Mesendoderm (in vitro differentiated cells): ENCODE results near the gene MARS2.

Source experiments
- DNase-seq: peaks from one replicate; pipeline ENCODE4 v3.0.0; 2013
- H2AK5ac ChIP-seq: 2 replicates; pipeline ENCODE4 v1.6.1; 2013; ENCODE audit warnings: low read length, inconsistent platforms
- H2BK120ac ChIP-seq: 2 replicates; pipeline ENCODE4 v1.6.1; 2013; ENCODE audit warnings: low read depth, mild to moderate bottlenecking, low read length, moderate library complexity, mixed read lengths
- H2BK15ac ChIP-seq: replicated peaks from 2 replicates; pipeline ENCODE4 v1.6.1; 2013; ENCODE audit warnings: low read depth, mild to moderate bottlenecking, moderate library complexity
- H2BK5ac ChIP-seq: 2 replicates; pipeline ENCODE4 v1.6.1; 2013; ENCODE audit warnings: low read length, inconsistent platforms
- H3K18ac ChIP-seq: 2 replicates; pipeline ENCODE4 v1.6.1; 2013; ENCODE audit warnings: mild to moderate bottlenecking, low read length, mixed read lengths
- H3K23ac ChIP-seq: one replicate; pipeline ENCODE4 v1.6.1; 2013; ENCODE audit warnings: low read length
- H3K27ac ChIP-seq: 2 replicates; pipeline ENCODE4 v1.5.1; 2013; ENCODE audit warnings: low read depth, mild to moderate bottlenecking, inconsistent platforms, low read length, moderate library complexity
- H3K27me3 ChIP-seq: 2 replicates; pipeline ENCODE4 v1.6.1; 2013; ENCODE audit warnings: low read length, control low read depth, mild to moderate bottlenecking, inconsistent platforms; ENCODE audit not compliant: insufficient read depth, poor library complexity
- H3K36me3 ChIP-seq: 2 replicates; pipeline ENCODE4 v1.6.1; 2013; ENCODE audit warnings: low read length, inconsistent platforms; ENCODE audit not compliant: control insufficient read depth, insufficient read depth
- H3K4ac ChIP-seq: one replicate; pipeline ENCODE4 v1.6.1; 2013; ENCODE audit warnings: low read depth, mild to moderate bottlenecking, low read length, moderate library complexity
- H3K4me1 ChIP-seq: 2 replicates; pipeline ENCODE4 v1.6.1; 2013; ENCODE audit warnings: low read depth, low read length, inconsistent platforms; ENCODE audit not compliant: control insufficient read depth
- H3K4me2 ChIP-seq: 2 replicates; pipeline ENCODE4 v1.6.1; 2013; ENCODE audit warnings: low read length
- H3K4me3 ChIP-seq: 2 replicates; pipeline ENCODE4 v1.5.1; 2013; ENCODE audit warnings: mild to moderate bottlenecking, low read length
- H3K56ac ChIP-seq: one replicate; pipeline ENCODE4 v1.6.1; 2013; ENCODE audit warnings: low read length
- H3K79me1 ChIP-seq: 2 replicates; pipeline ENCODE4 v1.6.1; 2013; ENCODE audit warnings: low read length, inconsistent platforms
- H3K79me2 ChIP-seq: 2 replicates; pipeline ENCODE4 v1.6.1; 2013; ENCODE audit warnings: mild to moderate bottlenecking, low read length; ENCODE audit not compliant: control insufficient read depth, insufficient read depth
- H3K9ac ChIP-seq: 2 replicates; pipeline ENCODE4 v1.6.1; 2013; ENCODE audit warnings: low read length, inconsistent platforms
- H4K5ac ChIP-seq: one replicate; pipeline ENCODE4 v1.6.1; 2013; ENCODE audit warnings: low read length
- H4K8ac ChIP-seq: one replicate; pipeline ENCODE4 v1.6.1; 2013; ENCODE audit warnings: low read depth, mild to moderate bottlenecking, control low read depth, low read length, moderate library complexity
- WGBS: extraction: QIAGEN DNeasy Blood & Tissue Kit; methylation state at CpG from one replicate; pipeline ENCODE4 v1.1.7; 2013; ENCODE audit warnings: low lambda C conversion rate, missing lambda C conversion rate; ENCODE audit not compliant: insufficient coverage; ENCODE audit errors: extremely low coverage; 5-methylcytosine and 5-hydroxymethylcytosine counted together

MARS2 gene

GRCh38 chr2:197672371-197672893 lies 32.7 kb upstream of the MARS2 start:
- Histone ChIP-seq H3K79me2 (no peaks in the 10 kb centered on the region), H3K9ac (no peak overlapping the region), H3K18ac (no peak overlapping the region), H2AK5ac (no peak overlapping the region), H3K4me2 (no peak overlapping the region), H2BK15ac (no peak overlapping the region), H3K27ac (no peak overlapping the region), H3K36me3 (no peaks in the 10 kb centered on the region), H4K8ac (no peak overlapping the region), H3K27me3 (no peaks in the 10 kb centered on the region), H3K56ac (no peak overlapping the region), H3K23ac (no peak overlapping the region), H3K4ac (no peak overlapping the region), H3K4me1 (peaks cover 3% of the 10 kb centered on the region), H3K79me1 (no peaks in the 10 kb centered on the region), H2BK5ac (no peak overlapping the region), H2BK120ac (no peak overlapping the region), H3K4me3 (no peak overlapping the region), H4K5ac (no peak overlapping the region)
- peak; percentile 34 for DNase-seq
- no CpG with 5 or more reads among the region's 1 CpG for WGBS

- no peak overlapping the region for H3K4me2 ChIP-seq
- H4K8ac ChIP-seq, result no peak overlapping the region
- H2AK5ac ChIP-seq, result no peak overlapping the region
- WGBS, result no CpG with 5 or more reads among the region's 5 CpGs
- no peak overlapping the region for H3K23ac ChIP-seq
- no peak overlapping the region for H3K18ac ChIP-seq
- peaks cover 3% of the 10 kb centered on the region for H3K4me1 ChIP-seq
- no peak overlapping the region for H2BK15ac ChIP-seq
- H3K79me1 ChIP-seq, result no peaks in the 10 kb centered on the region
- H4K5ac ChIP-seq, result no peak overlapping the region
- H3K4ac ChIP-seq, result peak overlapping the region; percentile 59
- H3K9ac ChIP-seq, result no peak overlapping the region
- no peak for DNase-seq
- no peak overlapping the region for H3K27ac ChIP-seq
- no peak overlapping the region for H3K56ac ChIP-seq
- no peak overlapping the region for H2BK120ac ChIP-seq
- no peaks in the 10 kb centered on the region for H3K36me3 ChIP-seq
- no peaks in the 10 kb centered on the region for H3K79me2 ChIP-seq
- H3K4me3 ChIP-seq, result no peak overlapping the region
- no peaks in the 10 kb centered on the region for H3K27me3 ChIP-seq
- no peak overlapping the region for H2BK5ac ChIP-seq
Measured at GRCh38 chr2:197673106-197673505, 32.1 kb upstream of the MARS2 start.

- H3K4me3 ChIP-seq, result no peak overlapping the region
Measured at GRCh38 chr2:197673606-197674005, 31.6 kb upstream of the MARS2 start.

GRCh38 chr2:197674060-197674459 lies 31.1 kb upstream of the MARS2 start:
- DNase-seq, result no peak
- Histone ChIP-seq H2BK120ac (no peak overlapping the region), H3K79me2 (no peaks in the 10 kb centered on the region), H3K18ac (no peak overlapping the region), H3K4me3 (no peak overlapping the region), H3K56ac (no peak overlapping the region), H2AK5ac (no peak overlapping the region), H2BK15ac (no peak overlapping the region), H3K36me3 (no peaks in the 10 kb centered on the region), H3K9ac (no peak overlapping the region), H3K4me1 (peaks cover 3% of the 10 kb centered on the region), H3K79me1 (no peaks in the 10 kb centered on the region), H2BK5ac (no peak overlapping the region), H3K4me2 (no peak overlapping the region), H4K5ac (no peak overlapping the region), H3K4ac (no peak overlapping the region), H4K8ac (no peak overlapping the region), H3K27ac (no peak overlapping the region), H3K23ac (no peak overlapping the region), H3K27me3 (no peaks in the 10 kb centered on the region)
- no CpG with 5 or more reads among the region's 1 CpG for WGBS

More at GRCh38 chr2:197673606-197674005, 31.6 kb upstream of the MARS2 start:
- no CpG with 5 or more reads among the region's 1 CpG for WGBS
- Histone ChIP-seq H3K27ac (no peak overlapping the region), H3K9ac (no peak overlapping the region), H3K79me2 (no peaks in the 10 kb centered on the region), H3K36me3 (no peaks in the 10 kb centered on the region), H3K79me1 (no peaks in the 10 kb centered on the region), H4K8ac (no peak overlapping the region), H3K18ac (no peak overlapping the region), H2BK5ac (no peak overlapping the region), H2BK15ac (no peak overlapping the region), H3K4me2 (no peak overlapping the region), H3K27me3 (no peaks in the 10 kb centered on the region), H4K5ac (no peak overlapping the region), H3K23ac (no peak overlapping the region), H3K4ac (no peak overlapping the region), H3K4me1 (peaks cover 3% of the 10 kb centered on the region), H2BK120ac (no peak overlapping the region), H3K56ac (no peak overlapping the region), H2AK5ac (no peak overlapping the region)
- no peak for DNase-seq

GRCh38 chr2:197674591-197674990 lies 30.6 kb upstream of the MARS2 start:
- no CpG with 5 or more reads among the region's 3 CpGs for WGBS
- H3K79me2 ChIP-seq, result no peaks in the 10 kb centered on the region

GRCh38 chr2:197675246-197675645 lies 29.9 kb upstream of the MARS2 start, which contains the start of gene RFTN2:
RFTN2 (minus strand) TSS chr2:197675587; CDS start chr2:197675458, 129 bp downstream.
- Histone ChIP-seq H4K8ac (no peak within 1 kb of the TSS), H2BK5ac (no peak within 1 kb of the TSS), H3K23ac (no peak within 1 kb of the TSS), H3K4ac (no peak within 1 kb of the TSS), H3K27ac (no peak within 1 kb of the TSS), H3K79me2 (no peaks in the 10 kb centered on the region), H2BK15ac (no peak within 1 kb of the TSS), H3K4me1 (peaks cover 3% of the 10 kb centered on the region), H3K4me2 (no peak within 1 kb of the TSS), H4K5ac (no peak within 1 kb of the TSS), H3K79me1 (no peaks in the 10 kb centered on the region), H2AK5ac (no peak within 1 kb of the TSS), H3K18ac (peak within 1 kb of the TSS; percentile 90), H3K9ac (peak within 1 kb of the TSS; percentile 39), H2BK120ac (peak within 1 kb of the TSS; percentile 28), H3K36me3 (no peaks in the 10 kb centered on the region), H3K4me3 (no peak within 1 kb of the TSS), H3K27me3 (no peaks in the 10 kb centered on the region), H3K56ac (peak within 1 kb of the TSS; percentile 71)
- WGBS, result no CpG with 5 or more reads among the region's 3 CpGs
- peak; percentile 19 for DNase-seq

More at GRCh38 chr2:197674591-197674990, 30.6 kb upstream of the MARS2 start:
- H4K5ac ChIP-seq, result no peak overlapping the region
- H3K4me2 ChIP-seq, result no peak overlapping the region
- no peak overlapping the region for H3K9ac ChIP-seq
- H3K4me3 ChIP-seq, result no peak overlapping the region
- peaks cover 3% of the 10 kb centered on the region for H3K4me1 ChIP-seq
- no peak for DNase-seq
- no peak overlapping the region for H2AK5ac ChIP-seq
- no peak overlapping the region for H3K56ac ChIP-seq
- H3K36me3 ChIP-seq, result no peaks in the 10 kb centered on the region
- H3K79me1 ChIP-seq, result no peaks in the 10 kb centered on the region
- H2BK15ac ChIP-seq, result no peak overlapping the region
- no peak overlapping the region for H3K23ac ChIP-seq
- H4K8ac ChIP-seq, result no peak overlapping the region
- no peak overlapping the region for H3K27ac ChIP-seq
- no peak overlapping the region for H2BK120ac ChIP-seq
- H2BK5ac ChIP-seq, result no peak overlapping the region
- no peak overlapping the region for H3K4ac ChIP-seq
- no peak overlapping the region for H3K18ac ChIP-seq
- H3K27me3 ChIP-seq, result no peaks in the 10 kb centered on the region
